Measurements from ENCODE around the gene STYXL1.
A peak's percentile ranks its signal among the peaks of the same experiment; 100 is the strongest.

STYXL1 gene

DNA sequence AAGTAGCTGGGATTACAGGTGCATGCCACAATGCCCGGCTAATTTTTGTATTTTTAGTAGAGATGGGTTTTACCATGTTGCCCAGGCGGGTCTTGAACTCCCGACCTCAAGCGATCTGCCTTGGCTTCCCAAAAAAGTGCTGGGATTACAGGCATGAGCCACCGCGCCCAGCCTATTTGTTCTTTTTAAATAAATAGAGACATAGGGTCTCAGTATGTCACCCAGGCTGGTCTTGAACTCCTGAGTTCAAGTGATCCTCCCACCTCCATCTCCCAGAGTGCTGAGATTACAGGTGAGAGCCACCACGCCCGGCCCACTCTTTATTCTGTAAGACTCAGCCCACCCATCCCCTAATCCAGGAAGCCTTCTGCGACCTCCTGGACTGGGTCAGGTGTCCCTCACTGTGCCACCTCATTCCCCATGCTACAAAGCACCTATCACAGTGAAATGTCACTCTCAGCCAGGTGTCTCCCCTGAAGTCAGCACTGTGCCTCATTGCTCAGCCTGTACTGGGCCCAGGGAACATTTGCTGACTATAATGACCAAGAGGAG, 56.2 kb downstream of the STYXL1 start:
- DNase-seq = peak; percentile 34

DNA sequence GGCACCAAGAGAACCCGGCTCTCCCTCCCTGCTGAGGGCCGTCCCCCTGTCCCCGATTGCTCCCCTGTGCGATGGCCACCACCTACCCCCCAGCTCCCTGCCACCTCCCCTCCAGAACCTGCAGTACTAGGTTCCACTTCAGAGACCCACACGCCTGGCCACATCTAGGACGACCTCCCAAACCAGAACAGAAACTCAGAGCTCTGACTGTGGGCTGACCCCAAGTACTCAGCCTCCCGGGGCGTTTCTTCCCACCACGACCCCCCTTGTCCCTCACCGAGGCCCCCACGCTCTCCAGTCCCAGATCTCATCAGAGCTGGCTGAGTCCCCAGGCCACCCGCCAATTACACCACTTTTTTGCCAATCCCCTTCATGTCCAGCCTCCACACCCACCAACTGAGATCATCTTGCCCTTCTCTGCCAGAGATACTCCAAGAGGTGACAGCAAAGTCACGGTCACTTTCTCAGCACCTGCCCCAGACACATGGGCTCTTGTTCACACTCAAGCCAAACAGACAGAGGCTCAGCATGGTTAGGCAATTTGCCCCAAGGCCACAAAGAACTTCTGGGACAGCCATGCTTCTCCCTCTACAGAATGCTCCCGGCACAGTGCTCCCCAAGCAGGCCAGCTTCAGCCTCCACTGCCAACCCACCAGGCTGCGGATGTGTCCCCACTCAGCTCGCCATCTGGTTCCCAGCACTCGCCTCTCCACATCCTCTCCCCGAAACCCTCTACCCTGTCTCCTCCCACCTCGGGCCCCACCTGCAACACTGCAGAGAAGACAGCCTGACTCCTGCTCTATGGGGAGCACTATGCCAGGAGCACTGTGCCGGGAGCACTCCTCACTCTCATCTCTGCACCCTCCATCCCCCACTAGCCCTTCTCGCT, 58.1 kb downstream of the STYXL1 start:
- DNase-seq = peak; percentile 65

DNA sequence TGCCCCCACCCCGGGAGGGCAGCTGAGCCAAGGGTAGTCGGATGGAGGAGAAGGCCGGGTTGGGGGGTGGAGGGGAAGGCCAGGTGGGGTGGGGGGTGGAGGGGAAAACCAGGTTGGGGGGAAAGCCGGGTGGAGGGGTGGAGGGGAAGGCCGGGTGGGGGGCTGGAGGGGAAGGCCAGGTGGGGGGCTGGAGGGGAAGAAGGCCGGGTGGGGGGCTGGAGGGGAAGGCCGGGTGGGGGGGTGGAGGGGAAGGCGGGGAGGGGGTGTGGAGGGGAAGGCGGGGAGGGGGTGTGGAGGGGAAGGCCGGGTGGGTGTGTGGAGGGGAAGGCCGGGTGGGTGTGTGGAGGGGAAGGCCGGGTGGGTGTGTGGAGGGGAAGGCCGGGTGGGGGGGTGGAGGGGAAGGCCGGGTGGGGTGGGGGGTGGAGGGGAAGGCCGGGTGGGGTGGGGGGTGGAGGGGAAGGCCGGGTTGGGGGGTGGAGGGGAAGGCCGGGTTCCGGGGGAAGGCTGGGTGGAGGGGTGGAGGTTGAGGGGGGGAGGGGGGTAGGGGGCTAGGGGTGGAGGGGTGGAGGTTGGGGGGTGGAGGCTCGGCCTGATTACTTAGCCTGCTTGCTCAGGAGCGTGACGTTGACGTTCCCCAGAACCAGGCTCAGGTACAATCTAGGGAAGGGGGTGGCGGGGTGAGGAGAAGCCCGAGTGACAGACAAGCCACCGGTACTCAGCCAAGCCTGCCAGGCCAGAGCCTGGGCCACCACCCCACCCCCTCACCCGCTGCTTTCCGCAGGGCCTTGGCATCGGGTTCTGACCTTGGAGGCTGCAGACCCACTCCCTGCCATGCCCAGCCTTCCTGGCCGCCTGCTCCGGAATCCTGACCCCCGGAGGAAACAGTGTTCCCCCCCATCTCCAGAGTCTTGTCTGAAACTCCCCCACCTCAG, 59.0 kb downstream of the STYXL1 start:
- DNase-seq = peak; percentile 40

DNA sequence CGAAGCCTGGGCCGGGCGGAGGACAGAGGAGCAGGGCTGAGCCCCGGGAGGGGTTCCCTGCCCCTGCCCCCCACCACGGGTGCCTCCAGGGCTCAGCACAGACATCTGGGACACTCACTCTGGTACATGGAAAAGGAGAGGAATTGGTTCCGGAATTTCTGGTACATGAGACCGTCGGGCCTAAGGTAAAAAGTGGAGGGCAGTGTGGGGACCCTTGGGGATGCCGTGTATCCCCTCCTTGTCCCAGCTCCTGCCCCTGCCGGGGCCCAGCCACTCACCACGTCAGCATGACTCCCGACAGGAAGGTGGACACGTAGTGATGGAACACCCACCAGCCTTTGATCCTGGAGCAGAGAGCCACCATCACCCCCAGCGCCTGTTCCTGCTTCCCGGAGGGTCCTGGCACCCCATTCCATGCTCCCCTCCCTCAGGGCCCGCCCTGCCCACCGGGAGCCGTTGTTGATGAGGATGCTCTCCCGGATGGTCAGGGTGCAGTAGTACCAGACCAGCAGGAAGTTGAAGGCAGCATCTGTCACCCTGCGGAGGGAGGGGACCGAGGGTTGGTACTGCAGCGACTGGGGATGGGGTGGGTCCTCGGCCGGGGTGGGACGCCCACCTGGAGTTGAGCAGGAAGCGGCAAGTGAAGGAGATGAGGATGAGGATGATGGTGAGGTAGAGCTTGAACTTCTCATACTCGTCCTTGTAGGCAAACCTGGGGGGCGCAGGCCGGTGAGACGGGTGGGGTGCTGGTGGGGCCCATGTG, 59.8 kb downstream of the STYXL1 start:
- DNase-seq = peak; percentile 12

DNA sequence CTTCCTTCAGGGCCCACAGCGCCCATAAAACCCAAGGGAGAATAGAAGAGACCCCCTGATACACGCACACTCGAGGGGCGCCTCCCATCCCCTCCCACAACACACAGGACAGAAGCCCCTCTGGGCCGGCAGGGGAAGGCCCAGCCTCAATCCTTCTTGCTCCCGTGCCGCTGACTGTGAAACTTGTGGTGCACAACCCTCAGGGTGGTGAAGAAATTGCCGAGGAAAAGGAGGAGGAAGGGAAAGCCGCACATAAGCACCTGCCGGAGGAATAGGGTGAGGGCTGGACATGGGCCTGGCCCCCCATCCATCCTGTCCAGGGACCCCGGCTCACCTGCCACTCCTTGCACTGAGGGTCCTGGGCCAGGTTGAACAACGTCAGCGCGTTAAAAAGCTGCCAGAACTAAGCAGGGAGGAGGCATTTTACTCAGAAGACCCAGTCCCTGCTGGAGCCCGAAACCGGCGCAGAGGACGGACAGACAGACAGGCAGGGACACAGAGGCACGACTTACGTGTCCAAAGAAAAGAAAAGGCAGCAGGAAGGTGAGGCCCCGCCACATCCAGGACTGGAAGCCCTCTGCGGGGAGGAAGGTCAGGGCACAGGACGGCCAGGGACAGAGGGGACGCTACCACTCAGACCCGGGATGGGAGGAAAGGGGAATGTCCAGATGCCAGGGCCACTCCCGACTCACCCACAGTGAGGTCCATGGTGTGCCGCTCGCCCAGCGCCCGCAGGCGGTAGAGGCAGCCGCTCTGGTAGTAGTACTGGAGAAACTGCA, 60.6 kb downstream of the STYXL1 start:
- DNase-seq = peak; percentile 37

DNA sequence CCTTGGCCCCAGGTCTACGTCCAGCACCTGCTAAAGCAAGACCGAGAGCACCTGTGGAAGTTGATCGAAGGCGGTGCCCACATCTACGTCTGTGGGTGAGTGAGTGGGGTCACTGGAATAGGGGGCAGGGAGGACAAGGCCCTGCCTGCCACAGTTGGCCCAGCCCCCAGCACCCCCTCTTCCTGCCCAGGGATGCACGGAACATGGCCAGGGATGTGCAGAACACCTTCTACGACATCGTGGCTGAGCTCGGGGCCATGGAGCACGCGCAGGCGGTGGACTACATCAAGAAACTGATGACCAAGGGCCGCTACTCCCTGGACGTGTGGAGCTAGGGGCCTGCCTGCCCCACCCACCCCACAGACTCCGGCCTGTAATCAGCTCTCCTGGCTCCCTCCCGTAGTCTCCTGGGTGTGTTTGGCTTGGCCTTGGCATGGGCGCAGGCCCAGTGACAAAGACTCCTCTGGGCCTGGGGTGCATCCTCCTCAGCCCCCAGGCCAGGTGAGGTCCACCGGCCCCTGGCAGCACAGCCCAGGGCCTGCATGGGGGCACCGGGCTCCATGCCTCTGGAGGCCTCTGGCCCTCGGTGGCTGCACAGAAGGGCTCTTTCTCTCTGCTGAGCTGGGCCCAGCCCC, 61.5 kb downstream of the STYXL1 start:
- DNase-seq = peak; percentile 34

DNA sequence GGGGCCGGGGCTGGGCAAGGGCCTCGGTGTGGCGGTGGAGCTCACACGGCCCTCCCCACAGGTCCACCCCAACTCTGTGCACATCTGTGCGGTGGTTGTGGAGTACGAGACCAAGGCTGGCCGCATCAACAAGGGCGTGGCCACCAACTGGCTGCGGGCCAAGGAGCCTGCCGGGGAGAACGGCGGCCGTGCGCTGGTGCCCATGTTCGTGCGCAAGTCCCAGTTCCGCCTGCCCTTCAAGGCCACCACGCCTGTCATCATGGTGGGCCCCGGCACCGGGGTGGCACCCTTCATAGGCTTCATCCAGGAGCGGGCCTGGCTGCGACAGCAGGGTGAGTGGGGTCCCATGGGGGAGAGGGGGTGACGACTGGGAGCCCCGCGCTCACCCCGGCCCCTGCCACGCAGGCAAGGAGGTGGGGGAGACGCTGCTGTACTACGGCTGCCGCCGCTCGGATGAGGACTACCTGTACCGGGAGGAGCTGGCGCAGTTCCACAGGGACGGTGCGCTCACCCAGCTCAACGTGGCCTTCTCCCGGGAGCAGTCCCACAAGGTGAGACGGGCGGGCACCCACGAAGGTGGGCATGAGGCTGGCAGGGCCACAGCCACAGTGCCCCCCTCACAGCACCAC, 62.2 kb downstream of the STYXL1 start:
- peak; percentile 44 for DNase-seq

DNA sequence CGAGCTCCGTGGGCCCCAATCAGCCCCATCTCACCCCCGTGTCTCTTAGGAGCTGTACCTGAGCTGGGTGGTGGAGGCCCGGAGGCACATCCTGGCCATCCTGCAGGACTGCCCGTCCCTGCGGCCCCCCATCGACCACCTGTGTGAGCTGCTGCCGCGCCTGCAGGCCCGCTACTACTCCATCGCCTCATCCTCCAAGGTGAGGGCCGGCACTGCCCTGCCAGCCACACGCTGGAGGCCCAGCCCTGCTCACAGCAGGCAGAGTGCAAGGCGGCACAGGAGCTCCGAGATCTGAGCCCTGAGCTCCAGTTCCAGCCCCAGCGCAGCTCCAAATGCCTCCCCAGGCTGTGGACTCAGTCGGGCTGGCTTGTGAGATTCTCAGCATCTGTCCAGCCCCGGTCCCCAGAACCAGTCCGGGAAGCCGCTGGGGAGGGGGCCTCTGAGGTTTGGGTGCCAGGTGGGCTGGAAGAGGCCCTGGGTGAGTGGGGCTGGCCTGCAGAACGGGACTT, 62.7 kb downstream of the STYXL1 start:
- DNase-seq = peak; percentile 45

DNA sequence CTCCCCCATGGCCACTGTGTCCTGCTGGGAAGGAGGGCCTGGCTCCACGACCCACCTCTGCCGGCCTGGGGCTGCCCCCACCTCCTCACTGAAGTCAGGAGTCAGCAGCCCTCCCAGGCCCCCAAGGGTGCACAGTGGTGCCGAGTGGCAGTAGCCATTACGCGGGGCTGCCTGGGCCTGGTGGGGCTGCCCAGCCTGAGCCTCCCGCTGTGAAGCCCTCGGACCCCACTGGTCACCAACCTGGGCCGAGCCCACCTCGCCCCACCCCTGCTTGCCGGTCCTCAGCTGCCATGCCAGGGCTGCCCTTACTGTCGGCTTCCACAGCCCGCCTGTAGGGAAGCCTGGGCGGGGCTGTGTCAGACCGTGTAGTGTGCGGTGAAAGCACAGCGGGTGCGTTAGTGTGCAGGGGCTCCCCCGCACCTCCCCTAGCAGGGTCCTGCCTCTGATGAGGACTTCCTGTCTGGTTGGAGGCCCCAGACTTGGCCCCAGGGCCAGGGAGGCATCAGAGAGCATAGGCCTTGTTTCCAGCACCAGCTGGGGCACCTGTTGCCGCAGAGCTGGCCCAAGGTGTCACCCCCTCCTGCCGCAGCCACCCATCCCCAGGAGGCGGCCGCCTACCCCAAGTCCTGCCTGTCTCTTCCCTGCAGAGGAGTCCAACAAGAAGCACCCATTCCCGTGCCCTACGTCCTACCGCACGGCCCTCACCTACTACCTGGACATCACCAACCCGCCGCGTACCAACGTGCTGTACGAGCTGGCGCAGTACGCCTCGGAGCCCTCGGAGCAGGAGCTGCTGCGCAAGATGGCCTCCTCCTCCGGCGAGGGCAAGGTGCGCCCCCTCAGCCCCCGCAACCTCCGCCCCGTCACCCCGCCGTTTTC, 63.4 kb downstream of the STYXL1 start:
- DNase-seq = peak; percentile 42

DNA sequence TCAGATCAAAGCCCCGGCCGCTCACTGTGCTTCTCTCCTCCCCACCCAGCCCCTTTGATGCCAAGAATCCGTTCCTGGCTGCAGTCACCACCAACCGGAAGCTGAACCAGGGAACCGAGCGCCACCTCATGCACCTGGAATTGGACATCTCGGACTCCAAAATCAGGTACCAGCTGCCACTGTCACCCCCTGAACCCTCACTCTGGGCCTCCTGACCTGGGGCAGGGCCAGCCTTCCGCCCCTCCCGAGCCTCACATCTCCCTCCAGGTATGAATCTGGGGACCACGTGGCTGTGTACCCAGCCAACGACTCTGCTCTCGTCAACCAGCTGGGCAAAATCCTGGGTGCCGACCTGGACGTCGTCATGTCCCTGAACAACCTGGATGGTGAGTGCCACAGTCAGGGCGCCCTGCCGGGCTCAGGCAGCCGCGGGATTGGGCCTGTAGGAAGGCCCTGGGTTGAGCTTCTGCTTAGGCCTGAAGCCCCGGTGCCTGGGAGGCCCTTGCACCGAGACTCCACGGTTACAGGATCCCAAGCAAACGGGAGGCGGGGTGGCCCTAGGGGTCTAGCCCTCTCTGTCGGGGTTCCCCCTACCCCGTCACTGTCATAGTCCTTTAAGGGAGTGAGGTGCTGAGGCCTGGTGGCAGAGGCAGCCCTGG, 64.2 kb downstream of the STYXL1 start:
- no peak for DNase-seq

DNA sequence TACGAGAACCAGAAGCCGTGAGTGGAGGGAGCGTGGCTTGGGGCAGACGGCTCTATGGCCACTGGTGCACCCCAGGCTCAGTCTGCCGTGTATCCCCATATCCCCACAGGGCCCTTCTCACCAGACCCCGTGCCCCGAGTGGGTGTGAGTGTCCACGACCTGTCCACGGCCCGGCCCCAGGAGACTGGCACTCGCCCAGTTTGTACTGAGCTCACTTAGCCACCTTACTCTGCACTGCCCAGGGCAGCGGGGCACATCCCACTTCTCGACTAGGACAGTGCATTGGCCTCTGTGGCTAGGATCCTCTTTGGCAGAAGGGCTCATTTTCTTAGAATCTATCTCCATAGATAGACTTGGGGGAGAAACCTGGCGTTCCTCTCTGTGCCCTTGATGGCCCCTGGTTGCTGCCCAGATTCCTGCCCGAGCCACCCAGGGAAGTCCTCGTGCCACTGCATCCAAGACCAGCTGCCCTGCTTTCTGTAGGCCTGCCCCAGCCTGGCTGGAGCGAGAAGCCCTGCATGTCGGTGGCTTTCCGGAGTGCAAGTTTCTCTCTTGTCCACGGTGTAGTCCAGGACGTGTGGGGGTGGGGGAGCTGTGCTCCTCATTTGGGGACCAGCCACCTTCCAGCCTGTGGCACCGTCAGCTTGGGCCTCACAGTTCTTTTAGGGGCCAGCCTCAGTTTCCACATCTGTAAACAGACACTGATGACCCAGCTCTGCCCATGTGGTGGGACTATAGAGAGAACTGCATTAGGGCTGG, 65.3 kb downstream of the STYXL1 start:
- DNase-seq = no peak

DNA sequence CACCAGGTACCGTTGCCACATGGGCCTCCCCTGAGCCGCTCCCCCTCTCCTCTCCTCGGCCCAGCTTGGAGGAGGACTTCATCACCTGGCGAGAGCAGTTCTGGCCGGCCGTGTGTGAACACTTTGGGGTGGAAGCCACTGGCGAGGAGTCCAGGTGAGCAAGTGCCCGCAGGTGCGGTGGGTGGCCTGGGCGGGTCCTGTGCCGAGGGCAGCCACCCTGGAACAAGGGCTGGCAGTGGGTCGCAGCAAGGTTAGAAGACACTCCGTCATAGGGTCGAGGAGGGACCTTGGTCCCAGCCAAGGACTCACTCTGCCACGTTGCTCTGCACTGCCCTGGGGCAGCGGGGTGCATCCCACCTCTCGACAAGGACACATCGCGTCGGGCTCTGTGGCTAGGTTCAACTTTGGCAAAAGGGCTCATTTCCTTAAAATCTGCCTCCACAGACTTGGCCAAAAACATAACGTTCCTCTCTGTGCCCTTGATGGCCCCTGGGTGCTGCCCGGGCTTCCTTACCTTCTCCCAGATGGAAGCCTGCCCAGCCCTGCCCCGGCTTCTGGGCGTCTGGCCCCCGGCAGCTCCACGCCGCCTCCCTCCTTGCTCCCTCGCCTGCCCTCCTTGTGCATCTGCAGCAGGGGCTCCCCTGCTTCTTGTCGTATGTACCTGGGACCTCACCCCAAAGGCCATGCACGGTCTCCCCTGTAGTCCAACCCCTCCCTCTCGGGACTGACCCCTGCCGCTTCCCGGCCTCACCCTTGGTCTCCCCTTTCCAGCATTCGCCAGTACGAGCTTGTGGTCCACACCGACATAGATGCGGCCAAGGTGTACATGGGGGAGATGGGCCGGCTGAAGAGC, 66.1 kb downstream of the STYXL1 start:
- DNase-seq = no peak

DNA sequence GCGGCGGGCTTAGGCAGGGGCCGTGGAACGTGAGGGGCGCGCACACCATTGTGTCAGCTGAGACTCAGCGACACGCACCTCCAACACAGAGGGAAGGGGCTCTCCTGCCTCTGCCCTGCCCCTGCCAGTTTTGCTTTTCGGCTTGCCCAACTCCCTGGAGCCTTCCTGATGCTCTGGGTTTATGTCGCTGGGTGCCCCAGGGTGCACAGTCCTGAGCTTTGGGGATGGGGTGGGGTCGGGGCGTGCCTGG, 66.7 kb downstream of the STYXL1 start:
- no peak for DNase-seq

DNA sequence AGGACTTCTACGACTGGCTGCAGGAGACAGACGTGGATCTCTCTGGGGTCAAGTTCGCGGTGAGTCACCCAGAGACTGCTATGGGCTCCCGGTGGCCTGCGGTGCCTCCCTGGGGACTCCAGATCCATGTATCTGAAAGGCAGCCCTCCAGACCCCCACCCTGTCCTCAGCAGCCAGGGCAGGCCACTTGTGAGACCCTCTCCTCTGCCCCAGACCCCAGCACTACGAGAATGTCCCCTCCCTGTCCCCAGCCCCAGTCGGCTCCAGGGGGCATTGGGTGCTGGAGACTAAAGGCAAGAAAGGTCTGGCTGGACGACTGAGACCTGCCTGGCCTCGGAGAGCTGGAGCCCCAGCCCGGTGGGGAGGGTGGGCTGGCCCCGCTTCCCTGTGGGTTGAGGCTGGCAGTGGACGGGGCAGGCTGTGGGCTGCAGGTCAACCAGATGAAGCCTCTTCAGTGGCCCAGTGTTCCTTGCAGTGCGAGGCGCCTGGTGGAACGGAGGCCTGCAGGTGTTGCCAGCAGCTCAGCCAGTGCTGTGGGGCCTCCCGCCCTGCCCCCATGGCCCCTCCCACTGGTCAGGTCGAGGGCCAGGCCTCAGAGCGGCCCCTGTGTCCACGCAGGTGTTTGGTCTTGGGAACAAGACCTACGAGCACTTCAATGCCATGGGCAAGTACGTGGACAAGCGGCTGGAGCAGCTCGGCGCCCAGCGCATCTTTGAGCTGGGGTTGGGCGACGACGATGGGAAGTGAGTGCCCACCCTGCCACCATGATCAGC, 67.2 kb downstream of the STYXL1 start:
- no peak for DNase-seq

DNA sequence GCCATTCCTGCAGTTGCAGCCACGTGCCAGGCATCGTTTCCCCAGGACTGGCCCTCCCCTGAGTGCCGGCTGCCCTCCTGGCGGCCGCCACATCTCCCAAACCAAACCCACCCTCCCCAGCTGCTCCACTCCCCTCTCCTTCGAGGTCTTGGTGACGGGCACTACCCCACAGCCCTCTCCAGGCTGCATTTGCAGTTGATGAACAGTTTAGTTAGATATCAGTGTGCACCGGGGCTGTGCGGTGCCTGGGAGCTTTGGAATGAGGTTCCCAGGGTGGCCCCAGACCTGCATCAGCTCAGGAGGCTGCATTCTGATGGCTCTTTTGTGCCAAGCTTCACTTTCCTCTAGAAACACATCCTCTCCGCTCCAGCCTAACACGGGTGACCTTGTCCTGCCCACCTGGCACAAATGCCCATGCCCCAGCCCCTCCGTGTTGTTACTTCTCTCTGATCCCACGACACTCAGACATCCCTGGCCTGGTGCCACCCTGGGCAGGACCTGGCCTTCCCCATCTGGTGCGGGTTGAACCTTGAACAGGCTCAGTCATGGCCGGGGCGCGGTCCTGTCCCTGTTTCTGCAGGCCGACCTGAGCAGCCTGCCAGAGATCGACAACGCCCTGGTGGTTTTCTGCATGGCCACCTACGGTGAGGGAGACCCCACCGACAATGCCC, 67.9 kb downstream of the STYXL1 start:
- DNase-seq = no peak

DNA sequence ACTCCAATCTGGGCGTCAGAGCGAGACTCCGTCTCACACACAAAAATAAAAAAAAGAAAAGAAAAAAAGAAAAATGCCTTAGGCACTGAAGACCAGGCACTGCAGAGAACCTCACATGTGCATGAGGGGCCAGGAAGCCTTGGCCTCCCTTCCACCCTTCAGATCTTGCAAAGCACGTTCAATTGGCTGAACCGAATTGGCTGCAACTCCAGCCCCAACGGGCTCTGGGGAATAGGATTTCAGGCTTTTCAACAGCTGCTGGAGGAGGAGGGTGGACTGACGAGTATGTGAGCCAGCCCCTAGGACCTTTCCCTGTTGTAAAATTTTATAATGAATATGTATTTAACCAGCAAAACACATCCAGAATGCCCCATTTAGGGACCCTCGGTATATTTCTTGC, 70.1 kb downstream of the STYXL1 start:
- DNase-seq = peak; percentile 79
